ENCODE data around the gene MICAL3.

The MICAL3 gene

DNA sequence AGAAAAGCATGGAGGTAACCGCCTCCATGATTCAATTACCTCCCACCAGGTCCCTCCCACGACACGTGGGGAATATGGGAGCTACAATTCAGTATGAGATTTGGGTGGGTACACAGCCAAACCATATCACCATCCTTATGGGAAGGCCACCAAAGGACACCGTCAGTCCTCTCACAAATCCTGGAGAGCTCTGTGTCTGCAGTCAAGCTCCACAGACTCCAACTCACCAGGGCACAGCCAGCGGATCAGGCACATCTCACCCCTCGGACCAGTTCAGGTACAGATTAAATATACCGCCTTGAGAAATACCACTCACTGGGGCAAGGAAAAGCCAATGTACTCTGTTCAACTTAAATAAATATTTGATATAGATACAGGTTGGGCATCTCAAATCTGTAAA lies 100.3 kb downstream of the MICAL3 start:
- TF ChIP-seq, protein P1, sequence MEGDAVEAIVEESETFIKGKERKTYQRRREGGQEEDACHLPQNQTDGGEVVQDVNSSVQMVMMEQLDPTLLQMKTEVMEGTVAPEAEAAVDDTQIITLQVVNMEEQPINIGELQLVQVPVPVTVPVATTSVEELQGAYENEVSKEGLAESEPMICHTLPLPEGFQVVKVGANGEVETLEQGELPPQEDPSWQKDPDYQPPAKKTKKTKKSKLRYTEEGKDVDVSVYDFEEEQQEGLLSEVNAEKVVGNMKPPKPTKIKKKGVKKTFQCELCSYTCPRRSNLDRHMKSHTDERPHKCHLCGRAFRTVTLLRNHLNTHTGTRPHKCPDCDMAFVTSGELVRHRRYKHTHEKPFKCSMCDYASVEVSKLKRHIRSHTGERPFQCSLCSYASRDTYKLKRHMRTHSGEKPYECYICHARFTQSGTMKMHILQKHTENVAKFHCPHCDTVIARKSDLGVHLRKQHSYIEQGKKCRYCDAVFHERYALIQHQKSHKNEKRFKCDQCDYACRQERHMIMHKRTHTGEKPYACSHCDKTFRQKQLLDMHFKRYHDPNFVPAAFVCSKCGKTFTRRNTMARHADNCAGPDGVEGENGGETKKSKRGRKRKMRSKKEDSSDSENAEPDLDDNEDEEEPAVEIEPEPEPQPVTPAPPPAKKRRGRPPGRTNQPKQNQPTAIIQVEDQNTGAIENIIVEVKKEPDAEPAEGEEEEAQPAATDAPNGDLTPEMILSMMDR (IDR thresholded peaks at IDR 0.05; ENCODE audit: low read depth, low read length) = no peak
- H3K4me3 ChIP-seq (ENCODE audit: low read depth, low read length) = no peak overlapping the region

DNA sequence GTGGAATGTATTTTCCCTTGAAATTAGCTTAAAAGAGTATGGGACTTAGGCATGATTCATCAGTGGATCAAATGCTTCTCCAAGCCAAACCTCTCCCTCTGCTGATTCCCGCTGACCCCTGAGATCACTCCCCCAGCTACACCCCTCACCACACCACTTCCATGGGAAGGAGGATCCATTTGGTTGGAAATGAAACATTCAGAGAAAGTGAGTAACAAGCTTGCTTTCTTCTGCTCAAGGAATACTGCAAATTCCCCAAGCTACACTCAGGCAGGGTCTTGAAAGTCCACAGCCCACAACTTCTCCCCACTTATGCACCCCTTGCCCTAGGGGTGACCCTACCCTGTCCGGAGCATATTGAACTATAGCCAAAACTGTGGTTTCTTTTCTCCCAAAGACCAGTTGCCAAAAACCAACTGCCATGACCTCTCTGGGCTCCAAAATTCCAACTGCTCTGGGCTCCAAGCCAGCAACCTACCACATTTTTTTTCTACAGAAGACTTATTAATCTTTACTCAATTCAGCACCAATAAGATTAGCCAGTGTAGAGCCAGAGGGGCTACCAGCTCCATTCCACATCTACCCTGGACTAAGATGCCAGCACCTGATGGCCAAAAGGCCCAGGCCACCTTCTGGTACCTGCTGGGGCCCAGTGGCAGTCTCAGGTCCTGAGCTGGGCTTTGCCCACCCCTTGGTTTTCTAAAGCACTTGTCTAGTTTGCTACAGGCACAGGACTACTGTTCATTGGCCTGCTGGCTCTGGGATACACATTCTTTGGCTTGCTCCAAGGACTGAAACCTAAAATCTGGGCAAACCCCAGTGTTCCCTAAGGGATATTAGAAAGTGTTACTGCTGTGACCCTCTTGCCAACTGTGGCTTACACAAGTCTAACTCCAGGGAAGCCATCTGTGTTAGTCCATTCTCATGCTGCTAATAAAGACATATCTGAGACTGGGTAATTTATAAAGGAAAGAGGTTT lies 101.1 kb downstream of the MICAL3 start:
- H3K4me3 ChIP-seq (ENCODE audit: low read depth, low read length) = no peak overlapping the region
- TF ChIP-seq, protein P1 (IDR thresholded peaks at IDR 0.05; ENCODE audit: low read depth, low read length) = no peak

DNA sequence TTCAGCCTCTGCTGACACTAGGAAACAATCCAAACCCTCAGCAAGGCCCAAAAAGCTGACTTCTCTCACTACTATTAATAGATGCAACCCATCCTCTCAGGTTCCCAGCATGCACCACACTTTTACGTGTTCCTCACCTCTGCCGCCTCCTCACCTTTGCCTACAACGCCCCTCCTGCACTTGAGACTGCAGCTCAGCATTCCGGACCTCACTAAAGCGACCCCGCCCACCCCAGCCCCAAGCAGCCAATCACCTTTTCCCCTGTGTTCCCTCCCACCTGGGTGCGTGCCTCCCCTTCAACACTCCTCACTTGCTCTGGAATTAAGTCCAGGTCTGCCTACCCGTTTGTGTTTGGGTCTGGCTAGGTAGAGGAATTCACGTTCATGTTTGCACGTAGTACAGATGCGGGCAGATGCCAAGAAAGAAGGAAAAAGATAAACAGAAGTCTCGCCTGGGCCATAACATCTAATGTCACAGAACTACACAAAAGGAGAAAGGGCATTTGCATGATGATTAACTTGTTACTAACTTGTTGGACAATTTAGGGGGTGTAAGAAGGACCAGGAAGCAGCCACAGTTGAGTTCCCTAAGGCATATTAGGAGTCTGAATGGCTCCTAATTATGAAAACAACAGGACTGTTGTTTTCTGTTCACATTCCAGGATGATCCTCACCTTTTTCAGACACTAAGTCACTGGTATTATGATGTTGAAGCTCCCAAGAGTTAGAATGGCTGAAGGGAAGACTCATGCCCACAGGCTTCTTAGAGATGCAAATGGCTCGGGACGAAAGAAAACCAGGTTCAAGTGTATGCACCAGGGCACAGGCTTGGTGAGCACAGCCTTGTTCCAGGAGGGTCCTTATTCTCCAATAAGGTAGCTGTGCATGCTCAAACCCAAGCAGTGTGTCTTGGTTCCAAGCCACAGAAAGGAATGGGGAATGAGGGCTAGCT lies 102.2 kb downstream of the MICAL3 start:
- TF ChIP-seq, protein P1 (IDR thresholded peaks at IDR 0.05; ENCODE audit: low read depth, low read length) = no peak
- H3K4me3 ChIP-seq (ENCODE audit: low read depth, low read length) = no peak overlapping the region; the same call in 1 of the 2 replicates

DNA sequence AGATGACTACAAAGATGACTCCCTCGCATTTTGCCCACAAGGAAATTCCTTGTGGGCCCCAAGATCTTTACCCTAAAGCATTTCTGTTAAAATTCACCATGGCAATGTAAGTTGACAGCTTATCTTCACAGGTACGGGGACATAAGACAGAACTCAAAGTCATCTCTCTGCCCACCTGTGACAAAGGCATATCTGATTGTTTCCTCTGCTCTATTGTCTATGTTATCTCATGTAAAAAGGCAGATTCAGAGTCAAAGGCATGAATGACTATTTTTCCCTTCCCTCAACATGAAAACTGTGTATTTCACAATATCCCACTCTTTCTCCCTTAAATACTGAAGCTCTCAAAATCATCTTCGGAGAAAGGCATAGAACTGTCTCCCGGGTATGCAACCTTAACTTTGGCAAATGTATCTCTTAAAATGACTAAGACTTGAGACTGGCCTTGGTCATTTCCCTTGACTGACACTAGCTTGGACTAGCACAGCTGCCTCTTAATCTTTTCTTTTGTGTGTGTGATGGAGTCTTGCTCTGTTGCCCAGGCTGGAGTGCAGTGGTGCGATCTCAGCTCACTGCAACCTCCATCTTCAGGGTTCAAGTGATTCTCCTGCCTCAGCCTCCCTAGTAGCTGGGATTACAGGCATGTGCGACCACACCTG lies 103.2 kb downstream of the MICAL3 start:
- no peak overlapping the region for H3K4me3 ChIP-seq (ENCODE audit: low read depth, low read length)
- TF ChIP-seq, protein P1 (IDR thresholded peaks at IDR 0.05; ENCODE audit: low read depth, low read length) = no peak

DNA sequence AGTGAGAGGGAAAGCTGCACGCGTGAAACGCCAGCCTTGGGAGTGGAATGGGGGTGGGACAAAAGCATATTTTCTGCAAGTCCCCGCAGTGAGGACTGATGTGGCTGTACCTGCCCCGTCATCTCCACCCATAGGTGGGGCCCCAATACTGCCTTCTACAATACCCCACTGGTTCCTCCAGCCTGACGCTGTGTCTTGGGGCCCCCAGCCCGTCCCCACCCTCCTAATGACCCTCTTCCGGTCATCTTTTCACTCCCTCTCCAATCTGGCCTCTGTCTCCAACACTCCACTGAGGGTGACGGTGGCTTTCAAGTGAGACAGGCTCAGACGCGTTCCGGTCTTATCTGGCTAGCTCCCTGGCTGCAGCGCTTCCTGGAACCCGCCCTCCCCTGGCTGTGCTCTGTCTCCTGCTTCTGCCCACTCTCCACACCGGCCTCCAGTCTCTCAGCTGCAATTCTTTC lies 104.2 kb downstream of the MICAL3 start:
- TF ChIP-seq, protein P1 (IDR thresholded peaks at IDR 0.05; ENCODE audit: low read depth, low read length) = no peak
- H3K4me3 ChIP-seq (ENCODE audit: low read depth, low read length) = no peak overlapping the region

DNA sequence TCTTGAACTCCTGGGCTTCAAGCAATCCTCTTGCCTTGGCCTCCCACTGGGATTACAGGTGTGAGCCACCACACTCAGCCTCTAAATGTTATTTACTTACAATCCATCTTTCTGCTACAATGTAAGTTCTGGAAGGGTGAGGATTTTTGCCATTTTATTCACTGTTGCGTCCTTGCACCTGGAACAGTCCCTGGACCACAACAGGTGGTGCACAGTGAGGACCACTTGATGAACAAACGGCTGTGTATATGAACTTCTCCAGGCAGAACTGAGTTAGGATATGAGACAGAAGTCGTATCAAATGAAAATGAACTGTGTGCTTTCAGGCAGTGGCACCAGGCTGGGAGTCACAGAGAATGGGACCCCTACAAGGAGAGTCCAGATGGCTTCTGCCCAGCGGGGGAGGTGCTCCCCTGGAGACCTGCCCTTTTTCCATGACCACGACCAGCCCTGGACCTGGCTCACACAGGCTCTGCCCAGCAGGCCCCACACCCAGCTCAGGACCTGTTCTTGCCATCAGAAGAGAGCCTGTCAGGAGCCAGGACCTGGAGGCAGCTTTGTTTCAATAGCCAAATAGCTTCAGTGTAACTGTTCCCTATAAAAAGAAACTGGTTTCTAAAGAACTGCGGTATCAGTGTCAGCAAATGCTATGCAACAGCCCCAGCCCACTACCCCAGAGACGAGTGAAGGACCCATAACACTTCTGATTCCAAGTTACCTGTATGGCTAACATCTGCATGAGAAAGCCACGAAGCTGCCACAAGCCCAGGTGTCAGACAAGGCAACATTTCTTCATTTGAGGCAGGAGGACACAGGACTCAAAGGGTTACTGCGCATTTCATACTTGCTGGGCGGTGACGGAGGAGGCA lies 104.9 kb downstream of the MICAL3 start:
- H3K4me3 ChIP-seq (ENCODE audit: low read depth, low read length) = no peak overlapping the region
- TF ChIP-seq, protein P1 (IDR thresholded peaks at IDR 0.05; ENCODE audit: low read depth, low read length) = no peak

All from WI38 (cell line).